NCI-H748 (cell line): ENCODE results near the gene EIF4E3.

ENCODE experiments used
- DNase-seq: peaks from one replicate; lab custom pipeline; 2025; ENCODE audit not compliant: unreplicated experiment; lab: John Stamatoyannopoulos, UW

EIF4E3 gene

DNA sequence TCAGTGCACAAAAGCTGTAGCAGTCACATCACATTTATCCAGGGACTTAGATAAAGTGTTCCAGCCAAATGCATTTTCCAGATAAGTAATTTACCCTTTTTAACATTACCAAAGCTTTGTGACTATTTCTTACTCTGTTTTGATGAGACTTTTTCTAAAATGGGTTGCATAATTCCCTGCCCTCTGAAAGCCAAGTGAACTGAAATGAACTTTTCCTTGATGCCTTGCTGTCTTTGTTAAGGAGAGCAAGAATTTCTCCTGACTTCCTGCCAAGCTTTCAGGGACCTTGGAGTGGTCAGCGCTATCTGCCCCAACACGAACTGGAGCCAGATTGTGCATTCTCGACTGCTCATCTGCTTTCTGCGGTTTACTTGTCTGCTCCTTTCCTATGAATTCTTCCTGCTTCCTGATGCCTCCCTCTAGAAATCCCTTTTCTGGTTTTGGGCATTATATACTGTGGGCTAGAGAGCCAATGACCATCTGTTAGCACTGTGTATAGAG, 34.8 kb downstream of the EIF4E3 start:
- no peak for DNase-seq

DNA sequence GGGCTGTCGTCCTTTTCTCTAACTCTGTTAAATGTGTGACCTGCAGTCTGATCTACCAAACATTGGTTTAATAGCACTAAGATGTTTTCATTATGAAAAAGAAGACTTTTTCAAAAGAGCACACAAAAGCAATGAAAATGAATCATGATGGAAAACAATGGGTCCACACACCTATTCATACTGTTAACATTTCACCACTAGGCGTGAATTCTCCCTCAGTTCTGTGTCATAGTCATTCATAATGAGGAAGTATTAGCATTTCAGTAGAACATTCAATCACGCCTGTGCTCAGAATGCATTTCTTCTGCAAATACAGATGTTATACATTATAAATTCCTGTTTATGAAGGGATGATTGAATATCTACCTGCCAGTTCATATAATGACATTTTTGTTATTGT, 35.9 kb downstream of the EIF4E3 start:
- no peak for DNase-seq

GRCh38 chr3:71688121-71688520, 37.1 kb downstream of the EIF4E3 start:
- no peak for DNase-seq

- DNase-seq = no peak
Measured at GRCh38 chr3:71685686-71686085, 39.5 kb downstream of the EIF4E3 start.

DNA sequence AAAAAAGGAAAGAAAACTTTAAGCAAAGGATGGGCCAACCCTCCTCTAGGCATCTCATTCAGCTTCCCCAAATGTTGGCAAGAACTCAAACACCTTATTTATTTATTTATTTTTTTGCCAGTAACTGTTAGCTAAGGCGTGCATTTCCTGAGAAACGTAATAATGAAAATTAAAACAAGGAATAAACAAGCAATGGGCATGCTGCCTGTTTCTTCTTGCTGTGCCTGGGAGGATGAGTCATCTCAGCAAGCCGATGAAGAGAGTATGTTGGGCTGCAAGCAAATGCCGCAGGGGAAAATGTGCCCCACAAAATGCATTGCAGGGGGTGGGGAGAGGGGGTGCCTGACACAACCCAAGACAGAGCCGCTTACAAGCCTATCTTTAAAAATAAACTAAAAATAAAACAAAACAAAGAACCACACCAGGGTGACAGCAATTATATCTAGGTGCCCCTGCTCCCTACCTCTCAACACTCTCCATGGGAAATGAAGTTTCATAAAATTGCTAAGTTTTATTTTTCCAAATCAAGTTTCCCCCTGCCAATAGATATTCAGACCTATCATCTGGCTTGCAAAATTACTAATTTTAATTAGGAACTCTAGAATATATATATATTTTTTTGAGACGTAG, 40.3 kb downstream of the EIF4E3 start:
- DNase-seq = no peak

GRCh38 chr3:71684046-71684756, 41.0 kb downstream of the EIF4E3 start:
- no peak for DNase-seq

DNA sequence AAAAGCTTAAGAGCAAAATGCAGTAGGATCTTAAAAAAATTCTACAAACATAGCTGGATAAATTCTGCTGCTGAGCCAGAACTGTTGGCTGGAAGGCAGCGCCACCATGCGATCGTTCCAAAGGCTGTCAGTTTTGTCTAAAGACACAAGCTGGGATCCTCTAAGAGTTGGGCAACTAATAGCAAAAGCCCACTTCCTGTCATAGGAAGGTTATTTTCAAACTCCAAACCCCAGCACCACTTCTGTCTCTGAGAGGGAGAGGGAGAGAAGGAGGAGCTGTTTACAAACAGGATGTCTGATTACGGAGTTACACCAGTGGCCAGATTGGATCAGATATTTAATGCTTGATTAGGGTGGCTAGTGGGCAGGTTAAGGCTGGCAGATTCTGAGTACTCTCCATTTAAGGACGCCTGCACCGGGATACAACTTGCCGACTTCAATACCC, 44.0 kb downstream of the EIF4E3 start:
- no peak for DNase-seq

DNA sequence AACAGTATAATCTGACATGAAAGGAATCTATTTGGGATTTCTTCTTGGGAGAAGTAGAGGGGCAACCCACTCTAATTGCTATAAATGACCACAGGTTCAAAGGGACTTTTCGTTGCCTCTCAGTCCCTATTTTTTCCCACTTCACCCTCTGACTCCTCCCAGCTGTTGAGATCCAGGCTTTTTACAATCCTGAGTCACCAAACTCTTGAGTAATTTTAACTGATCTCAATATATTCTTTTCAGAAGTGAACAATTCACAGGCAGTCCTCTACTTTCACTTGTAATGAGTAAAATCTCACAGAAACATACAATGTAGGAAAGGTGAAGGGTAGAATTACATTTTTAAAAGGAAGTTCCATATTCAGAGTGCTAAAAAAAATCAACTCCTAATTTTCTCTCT, 44.6 kb downstream of the EIF4E3 start:
- no peak for DNase-seq

- DNase-seq = no peak
Measured at GRCh38 chr3:71676931-71677330, 48.3 kb downstream of the EIF4E3 start.

DNA sequence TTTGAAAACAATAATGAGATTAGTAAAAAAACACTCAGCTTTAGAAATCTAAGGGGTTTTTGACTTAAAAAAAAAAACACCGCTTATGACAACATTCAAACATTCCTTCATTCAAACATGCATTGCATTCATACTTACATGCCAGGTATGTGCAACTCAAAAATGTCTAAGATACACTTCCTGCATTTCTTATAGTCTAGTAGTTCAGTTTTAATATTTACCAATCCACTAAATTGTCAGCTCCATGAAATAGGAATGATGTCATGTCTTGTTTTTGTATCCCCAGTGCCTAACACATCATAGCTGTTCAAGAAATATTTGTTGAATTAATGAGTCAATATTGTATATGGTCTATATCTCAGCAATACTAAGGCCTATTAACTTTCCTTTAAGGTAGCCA, 51.7 kb downstream of the EIF4E3 start:
- no peak for DNase-seq

- DNase-seq = no peak
Measured at GRCh38 chr3:71672807-71673206, 52.4 kb downstream of the EIF4E3 start.

DNA sequence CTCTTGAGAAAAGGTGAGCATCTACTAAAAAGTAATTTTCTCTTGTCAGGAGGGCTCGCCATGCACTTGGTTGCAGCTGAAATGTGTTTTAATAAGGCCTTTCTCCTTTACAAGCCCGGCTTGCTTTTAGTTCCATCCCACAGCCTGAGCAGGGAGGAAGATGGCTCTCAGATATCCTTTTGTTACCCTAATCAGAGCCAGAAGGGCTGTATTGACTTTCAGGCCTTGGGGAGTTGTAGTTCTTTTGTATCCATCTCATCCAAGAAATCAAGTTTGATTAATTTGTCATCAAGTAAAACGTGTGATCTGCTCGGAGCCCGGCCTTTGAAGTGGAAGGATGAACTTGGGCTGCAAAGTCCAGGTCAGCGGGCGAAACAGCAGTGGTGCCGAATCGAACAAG, 52.9 kb downstream of the EIF4E3 start:
- no peak for DNase-seq

DNA sequence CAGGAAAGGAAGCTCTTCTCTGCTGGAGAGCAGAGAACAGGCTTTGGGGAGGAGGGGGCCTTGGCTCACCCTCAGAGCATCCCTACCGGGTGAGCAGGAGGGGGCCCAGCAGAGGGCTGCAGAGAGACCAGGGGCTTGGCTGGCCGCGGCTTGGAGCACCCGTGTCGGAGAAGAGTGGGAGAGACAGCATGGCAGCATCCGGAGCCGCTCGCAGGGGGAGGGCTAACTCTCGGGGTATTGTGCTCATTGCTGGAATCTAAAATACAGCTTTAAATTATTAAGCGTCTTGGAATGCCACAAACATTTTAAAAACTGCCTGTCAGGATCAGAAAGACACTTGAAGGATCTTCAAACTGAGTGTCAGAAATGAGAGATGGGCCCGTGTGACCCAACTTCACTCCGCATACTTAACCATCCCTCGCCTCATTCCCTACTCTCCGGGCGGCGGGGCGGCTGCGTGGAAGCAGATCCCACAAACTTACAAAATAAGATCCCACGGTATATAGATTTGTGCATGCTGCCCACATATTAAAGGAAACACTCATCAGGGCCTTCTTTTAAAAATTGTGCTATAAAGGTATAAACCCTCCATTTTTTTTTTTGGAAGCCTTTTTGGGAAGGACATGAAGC, 53.9 kb downstream of the EIF4E3 start:
- DNase-seq = no peak

DNA sequence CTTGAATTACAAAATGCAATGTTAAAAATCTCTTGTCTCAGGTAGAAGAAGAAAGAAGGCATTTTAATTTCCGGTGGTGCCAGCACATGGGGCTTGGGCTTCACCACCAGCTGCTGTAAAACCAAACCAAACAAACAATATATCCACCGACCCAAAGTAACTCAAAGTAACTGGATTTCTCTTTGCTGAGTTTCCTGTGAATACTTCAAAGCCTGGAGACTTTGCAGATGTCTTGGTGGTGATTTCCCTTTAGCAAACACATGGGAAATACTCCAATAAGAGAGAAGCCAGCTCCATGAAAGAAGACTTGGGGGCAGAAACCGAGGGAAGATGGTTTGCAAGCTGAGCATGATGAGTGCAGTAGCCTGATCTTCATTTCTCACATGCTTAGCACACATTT, 62.6 kb downstream of the EIF4E3 start:
- DNase-seq = no peak

DNA sequence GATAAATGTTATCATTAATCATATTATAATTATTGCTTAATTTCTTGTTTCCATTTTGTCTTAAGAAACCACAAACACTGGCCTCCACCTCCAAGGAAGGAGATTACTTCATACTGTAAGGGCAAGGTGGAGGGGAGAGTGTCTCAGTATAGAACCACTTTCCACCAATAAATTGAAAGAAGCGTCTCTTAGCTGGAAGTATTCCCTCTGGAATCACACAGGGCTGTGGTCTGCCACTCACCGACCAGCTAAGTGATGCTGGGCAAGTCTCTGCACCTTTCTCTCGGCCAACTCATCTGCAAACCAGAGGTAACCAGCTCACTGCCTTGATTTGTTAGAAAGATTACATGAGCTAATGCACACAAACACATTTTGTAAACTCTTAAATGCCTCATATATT, 63.1 kb downstream of the EIF4E3 start:
- no peak for DNase-seq

GRCh38 chr3:71659864-71660591, 65.2 kb downstream of the EIF4E3 start:
- no peak for DNase-seq

DNA sequence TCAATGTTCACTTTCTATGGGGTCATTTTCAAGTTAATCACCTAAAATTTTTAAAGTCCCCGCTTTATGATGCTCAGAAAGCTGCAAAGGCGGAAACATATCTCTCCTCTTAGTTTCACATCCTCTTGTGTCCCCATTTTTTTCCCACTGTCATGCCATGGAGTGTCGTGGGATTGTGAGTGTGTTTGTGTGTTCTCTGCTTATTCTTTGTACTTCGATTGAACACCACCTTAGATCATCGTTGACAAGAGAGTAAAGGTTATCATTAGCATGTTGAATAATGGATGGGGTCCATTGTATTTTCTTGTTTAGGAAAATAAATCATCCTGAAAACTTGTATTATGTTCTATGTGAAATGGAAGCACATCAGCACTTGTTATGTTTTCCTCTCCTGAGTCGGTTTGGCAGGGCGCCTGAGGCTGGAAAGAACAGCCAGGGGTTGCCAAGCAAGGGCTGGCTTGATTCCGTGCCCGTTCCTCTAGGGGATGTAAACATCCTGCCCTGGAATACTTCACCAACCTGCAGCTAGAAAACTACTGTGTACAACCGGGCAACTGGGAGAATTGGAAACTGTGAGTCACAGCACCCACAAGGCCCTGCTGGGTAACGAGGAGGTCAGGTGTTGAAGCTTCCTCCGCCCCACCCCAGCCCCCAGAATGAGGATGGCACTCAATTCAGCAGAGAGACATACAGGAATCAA, 67.2 kb downstream of the EIF4E3 start:
- DNase-seq = peak; percentile 62

GRCh38 chr3:71655061-71655460, 70.1 kb downstream of the EIF4E3 start:
- DNase-seq = no peak

GRCh38 chr3:71653414-71653807, 71.8 kb downstream of the EIF4E3 start:
- no peak for DNase-seq

- DNase-seq = peak; percentile 78
Measured at GRCh38 chr3:71652781-71653413, 72.3 kb downstream of the EIF4E3 start.
